Endothelial cell of umbilical vein (primary cell): ENCODE results near the gene NATD1.

ENCODE experiments used
- CTCF ChIP-seq, 2 donors: IDR thresholded peaks; 1 replicate in 1 of 2; 2 replicates in 1 of 2; pipeline ENCODE4 v1.5.1; 2011; ENCODE audit warnings: low read length in 2 of 2, mild to moderate bottlenecking in 2 of 2, moderate library complexity in 2 of 2, control low read depth in 1 of 2, inconsistent platforms in 1 of 2, low read depth in 1 of 2; ENCODE audit not compliant: insufficient read depth in 1 of 2; ENCODE audit errors: extremely low read depth in 1 of 2
- GATA2 ChIP-seq: IDR thresholded peaks from 2 replicates; pipeline ENCODE4 v1.7.0; 2011; ENCODE audit warnings: low read depth, mild to moderate bottlenecking, moderate library complexity, mixed read lengths, low read length; ENCODE audit not compliant: insufficient read length, insufficient read depth
- MYC ChIP-seq: IDR thresholded peaks from one replicate; pipeline ENCODE4 v1.6.1; 2011; ENCODE audit warnings: mild to moderate bottlenecking, low read depth, low read length
- POLR2AphosphoS5 ChIP-seq: IDR thresholded peaks from 2 replicates; pipeline ENCODE4 v1.6.1; 2012; ENCODE audit warnings: low read depth, mild to moderate bottlenecking, control low read depth, low read length, moderate library complexity; ENCODE audit not compliant: insufficient read depth

DNA sequence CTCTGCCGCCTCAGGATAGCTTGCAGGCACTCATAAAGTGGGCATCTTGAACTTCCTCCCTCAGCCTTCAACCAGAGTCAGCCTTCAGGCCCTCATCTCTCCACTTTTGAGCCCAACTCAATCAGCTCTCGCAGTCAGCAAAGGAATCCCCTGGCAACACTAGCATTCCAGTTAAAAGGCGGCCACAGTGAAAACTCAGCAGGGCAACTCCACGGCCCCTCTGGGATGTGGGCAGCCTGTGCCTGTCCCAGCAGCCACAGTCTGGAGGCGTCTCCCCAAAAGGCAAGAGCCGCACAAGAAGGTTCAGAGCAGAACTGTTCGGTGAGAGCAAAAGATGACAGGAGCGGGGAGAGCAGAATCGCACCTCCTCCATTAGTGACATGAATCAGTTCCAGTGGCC is 48.3 kb downstream of the NATD1 start:
- TF ChIP-seq CTCF (IDR thresholded peaks at IDR 0.05; ENCODE audit: extremely low read depth in 1 of 2, insufficient read depth in 1 of 2, low read depth in 1 of 2, low read length in 2 of 2): no peak
- TF ChIP-seq GATA2: no peak
- TF ChIP-seq POLR2AphosphoS5: no peak
- TF ChIP-seq MYC: no peak
